Panc1 (cell line): Measurements from ENCODE around the gene KCNIP3. TPM values are rescaled to one million over a fixed set of nuclear protein-coding genes. Genes with fewer than 3 reads are reported as not detected.

ENCODE experiments used
- ATAC-seq: fragments of 200-7000 bp; cut with Tn5 transposase; 2 replicates; pipeline ENCODE4 v1.9.1; 2020; ENCODE audit warnings: mild to moderate bottlenecking, moderate library complexity
- BruUV-seq: library from RNA; stranded (reverse); fragments of 400-500 nt; replicated peaks from 2 replicates; lab custom pipeline; 2021; lab: Mats Ljungman, UMichigan
- CTCF ChIA-PET: fragments of 300-600 bp; sonication (Branson Sonifier 250); formaldehyde crosslinking; loops from one replicate; lab custom pipeline; 2022; ENCODE audit warnings: antibody characterized with exemption; lab: Charles Lee
- POLR2A ChIA-PET: fragments of 300-600 bp; sonication (Branson Sonifier 250); formaldehyde crosslinking; loops from one replicate; lab custom pipeline; 2022; ENCODE audit warnings: antibody characterized with exemption; lab: Charles Lee
- DNase-seq: peaks from one replicate; pipeline ENCODE4 v3.0.0-alpha.2; 2010; ENCODE audit warnings: low read depth, low spot score
- H3K27ac ChIP-seq: 2 replicates; pipeline ENCODE4 v1.5.1; 2011; ENCODE audit warnings: mild to moderate bottlenecking, low read length, inconsistent platforms
- H3K27me3 ChIP-seq: fragments of 200-500 bp; sonication (Bioruptor generic); 2 replicates; pipeline ENCODE4 v1.6.0; 2014; ENCODE audit warnings: low read length, inconsistent platforms; ENCODE audit not compliant: control insufficient read depth, insufficient read depth
- H3K36me3 ChIP-seq: fragments of 200-500 bp; sonication (Bioruptor generic); 2 replicates; pipeline ENCODE4 v1.5.1; 2014; ENCODE audit warnings: inconsistent platforms, mild to moderate bottlenecking, low read length, moderate library complexity; ENCODE audit not compliant: control insufficient read depth, insufficient read depth
- H3K4me1 ChIP-seq: 2 replicates; pipeline ENCODE4 v1.5.1; 2011; ENCODE audit warnings: inconsistent platforms, mild to moderate bottlenecking, low read length, moderate library complexity; ENCODE audit not compliant: control insufficient read depth, insufficient read depth
- H3K4me3 ChIP-seq, 2 experiments: 2 replicates each; pipeline ENCODE4 v1.5.1; 2011 to 2012; ENCODE audit warnings: low read depth in 2 of 2, low read length in 2 of 2, mild to moderate bottlenecking in 2 of 2, inconsistent platforms in 1 of 2, moderate library complexity in 1 of 2
- H3K9me3 ChIP-seq: fragments of 200-500 bp; sonication (Bioruptor generic); 2 replicates; pipeline ENCODE4 v1.5.1; 2014; ENCODE audit warnings: low read depth, mild to moderate bottlenecking, inconsistent platforms, low read length, moderate library complexity; ENCODE audit not compliant: control insufficient read depth, insufficient read depth
- POLR2AphosphoS5 ChIP-seq: IDR thresholded peaks from 2 replicates; pipeline ENCODE4 v1.6.1; 2012; ENCODE audit warnings: mild to moderate bottlenecking, low read depth, low read length, moderate library complexity
- SIN3A ChIP-seq: IDR thresholded peaks from 2 replicates; pipeline ENCODE4 v1.6.1; 2012; ENCODE audit warnings: low read depth, mild to moderate bottlenecking, low read length, moderate library complexity, borderline replicate concordance; ENCODE audit not compliant: insufficient read depth
- TCF7L2 ChIP-seq: IDR thresholded peaks from 2 replicates; pipeline ENCODE4 v1.6.1; 2011; ENCODE audit warnings: mild to moderate bottlenecking, low read depth, low read length, inconsistent platforms
- in situ Hi-C: cut with HindIII; loops from 2 replicates; pipeline ENCODE4 v1.10.0; 2016; ENCODE audit warnings: low sequenced_read_pairs, low pct_unique_long_range_greater_than_20kb
- intact Hi-C: fragments of 100-400 bp; cut with micrococcal nuclease; formaldehyde crosslinking; loops from one replicate; pipeline ENCODE4 v1.10.0; 2022; ENCODE audit not compliant: unreplicated experiment
- total RNA-seq: library from RNA; stranded (reverse); gene quantifications from one replicate; pipeline ENCODE4 v1.2.1, GENCODE V29; 2021; ENCODE audit not compliant: unreplicated experiment
- TF ChIP-seq, protein P1 (sequence below): fragments of 450-650 bp; IDR thresholded peaks from 2 replicates; pipeline ENCODE4 v1.5.1; 2017; ENCODE audit warnings: mild to moderate bottlenecking
- TF ChIP-seq, protein P2 (sequence below), 2 experiments: IDR thresholded peaks; 2 replicates each; pipeline ENCODE4 v1.6.1; 2011 to 2012; ENCODE audit warnings: low read depth in 2 of 2, control low read depth in 1 of 2, low read length in 1 of 2, mild to moderate bottlenecking in 1 of 2, moderate library complexity in 1 of 2; ENCODE audit not compliant: insufficient read depth in 1 of 2

KCNIP3 gene
- total RNA-seq, 1 experiment from 2014 or later: 17.5 TPM

DNA sequence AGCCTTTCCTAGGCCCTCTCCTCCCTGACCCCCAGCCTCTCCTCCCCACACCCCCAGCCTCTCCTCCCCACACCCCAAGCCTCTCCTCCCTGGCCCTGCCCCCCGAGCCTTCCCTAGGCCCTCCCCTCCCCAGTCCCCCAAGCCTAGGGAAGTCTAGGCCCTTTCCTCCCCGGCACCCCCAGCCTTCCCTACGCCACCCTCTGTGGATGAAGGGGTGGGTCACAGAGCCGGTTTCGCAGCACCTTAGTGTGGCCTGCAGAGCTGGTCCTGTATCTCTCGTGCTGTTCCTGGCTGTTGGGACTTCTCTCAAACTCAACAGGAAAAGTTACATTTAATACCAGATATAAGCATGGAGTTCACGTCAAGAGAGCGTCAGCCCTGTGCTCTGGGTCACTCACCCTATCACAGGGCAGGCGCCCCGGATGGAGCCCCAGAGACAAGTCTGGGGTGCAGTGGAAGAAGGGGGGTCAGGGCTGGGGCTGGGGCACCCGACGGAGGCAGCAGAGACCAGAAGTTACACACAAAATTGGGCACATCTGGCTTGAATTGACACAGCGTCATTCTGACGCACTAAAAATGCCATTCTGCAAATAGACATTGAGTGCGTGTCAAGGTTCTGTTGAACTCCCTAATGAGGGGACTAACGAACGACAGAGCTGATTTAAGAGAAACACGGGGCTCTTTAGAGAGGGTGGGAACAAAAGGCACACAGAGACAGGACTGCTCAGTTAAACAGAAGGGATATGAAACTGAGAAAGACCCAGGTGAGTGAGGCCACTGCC lies 24.0 kb downstream of the KCNIP3 start:
- no peaks in the 10 kb centered on the region for H3K36me3 ChIP-seq
- ATAC-seq (no peak), DNase-seq (no peak)
- H3K27ac ChIP-seq: no peak overlapping the region
- TF ChIP-seq, protein P1, sequence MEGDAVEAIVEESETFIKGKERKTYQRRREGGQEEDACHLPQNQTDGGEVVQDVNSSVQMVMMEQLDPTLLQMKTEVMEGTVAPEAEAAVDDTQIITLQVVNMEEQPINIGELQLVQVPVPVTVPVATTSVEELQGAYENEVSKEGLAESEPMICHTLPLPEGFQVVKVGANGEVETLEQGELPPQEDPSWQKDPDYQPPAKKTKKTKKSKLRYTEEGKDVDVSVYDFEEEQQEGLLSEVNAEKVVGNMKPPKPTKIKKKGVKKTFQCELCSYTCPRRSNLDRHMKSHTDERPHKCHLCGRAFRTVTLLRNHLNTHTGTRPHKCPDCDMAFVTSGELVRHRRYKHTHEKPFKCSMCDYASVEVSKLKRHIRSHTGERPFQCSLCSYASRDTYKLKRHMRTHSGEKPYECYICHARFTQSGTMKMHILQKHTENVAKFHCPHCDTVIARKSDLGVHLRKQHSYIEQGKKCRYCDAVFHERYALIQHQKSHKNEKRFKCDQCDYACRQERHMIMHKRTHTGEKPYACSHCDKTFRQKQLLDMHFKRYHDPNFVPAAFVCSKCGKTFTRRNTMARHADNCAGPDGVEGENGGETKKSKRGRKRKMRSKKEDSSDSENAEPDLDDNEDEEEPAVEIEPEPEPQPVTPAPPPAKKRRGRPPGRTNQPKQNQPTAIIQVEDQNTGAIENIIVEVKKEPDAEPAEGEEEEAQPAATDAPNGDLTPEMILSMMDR: no peak
- TF ChIP-seq, protein P2, sequence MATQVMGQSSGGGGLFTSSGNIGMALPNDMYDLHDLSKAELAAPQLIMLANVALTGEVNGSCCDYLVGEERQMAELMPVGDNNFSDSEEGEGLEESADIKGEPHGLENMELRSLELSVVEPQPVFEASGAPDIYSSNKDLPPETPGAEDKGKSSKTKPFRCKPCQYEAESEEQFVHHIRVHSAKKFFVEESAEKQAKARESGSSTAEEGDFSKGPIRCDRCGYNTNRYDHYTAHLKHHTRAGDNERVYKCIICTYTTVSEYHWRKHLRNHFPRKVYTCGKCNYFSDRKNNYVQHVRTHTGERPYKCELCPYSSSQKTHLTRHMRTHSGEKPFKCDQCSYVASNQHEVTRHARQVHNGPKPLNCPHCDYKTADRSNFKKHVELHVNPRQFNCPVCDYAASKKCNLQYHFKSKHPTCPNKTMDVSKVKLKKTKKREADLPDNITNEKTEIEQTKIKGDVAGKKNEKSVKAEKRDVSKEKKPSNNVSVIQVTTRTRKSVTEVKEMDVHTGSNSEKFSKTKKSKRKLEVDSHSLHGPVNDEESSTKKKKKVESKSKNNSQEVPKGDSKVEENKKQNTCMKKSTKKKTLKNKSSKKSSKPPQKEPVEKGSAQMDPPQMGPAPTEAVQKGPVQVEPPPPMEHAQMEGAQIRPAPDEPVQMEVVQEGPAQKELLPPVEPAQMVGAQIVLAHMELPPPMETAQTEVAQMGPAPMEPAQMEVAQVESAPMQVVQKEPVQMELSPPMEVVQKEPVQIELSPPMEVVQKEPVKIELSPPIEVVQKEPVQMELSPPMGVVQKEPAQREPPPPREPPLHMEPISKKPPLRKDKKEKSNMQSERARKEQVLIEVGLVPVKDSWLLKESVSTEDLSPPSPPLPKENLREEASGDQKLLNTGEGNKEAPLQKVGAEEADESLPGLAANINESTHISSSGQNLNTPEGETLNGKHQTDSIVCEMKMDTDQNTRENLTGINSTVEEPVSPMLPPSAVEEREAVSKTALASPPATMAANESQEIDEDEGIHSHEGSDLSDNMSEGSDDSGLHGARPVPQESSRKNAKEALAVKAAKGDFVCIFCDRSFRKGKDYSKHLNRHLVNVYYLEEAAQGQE (IDR thresholded peaks at IDR 0.05; ENCODE audit: insufficient read depth in 1 of 2, low read depth in 2 of 2, low read length in 1 of 2): no peak
- ChIA-PET POLR2A (no interaction called here), CTCF (no interaction called here)
- intact Hi-C loops (no loop called here), in situ Hi-C loops (no loop called here)
- no peaks in the 10 kb centered on the region for H3K4me1 ChIP-seq
- BruUV-seq: no TSS peak
- no peaks in the 10 kb centered on the region for H3K9me3 ChIP-seq
- no peak overlapping the region for H3K4me3 ChIP-seq
- H3K27me3 ChIP-seq: no peaks in the 10 kb centered on the region

GRCh38 chr2:95323347-95324155 lies 26.4 kb downstream of the KCNIP3 start:
- Histone ChIP-seq H3K4me1 (peaks cover 3% of the 10 kb centered on the region; the same call in 1 of the 2 replicates), H3K4me3 (no peak overlapping the region), H3K27ac (no peak overlapping the region; the same call in 1 of the 2 replicates), H3K9me3 (no peaks in the 10 kb centered on the region), H3K27me3 (no peaks in the 10 kb centered on the region), H3K36me3 (no peaks in the 10 kb centered on the region)
- intact Hi-C loops: no loop called here
- in situ Hi-C loops: no loop called here
- ATAC-seq: peak; percentile 89
- no peak for DNase-seq
- no TSS peak for BruUV-seq
- ChIA-PET POLR2A (interaction anchor here (0.6 kb wide), 1 partner anchor 208 kb away, joined by 3 read pairs; no protein-coding TSS in a partner anchor), CTCF (interaction anchor here (0.5 kb wide), 1 partner anchor 234 kb away, joined by 5 read pairs; no protein-coding TSS in a partner anchor)
- TF ChIP-seq POLR2AphosphoS5: no peak
- TF ChIP-seq, protein P1: peak; percentile 87
- no peak for TF ChIP-seq SIN3A
- no peak for TF ChIP-seq TCF7L2
- TF ChIP-seq, protein P2 (IDR thresholded peaks at IDR 0.05; ENCODE audit: insufficient read depth in 1 of 2, low read depth in 2 of 2, low read length in 1 of 2): no peak
